GM12878 (cell line): ENCODE results near the gene NCL. TPM values are rescaled to one million over a fixed set of nuclear protein-coding genes. Genes with fewer than 3 reads are reported as not detected.
A peak's percentile ranks its signal among the peaks of the same experiment; 100 is the strongest.

Source experiments
- ATAC-seq: fragments of 200-7000 bp; cut with Tn5 transposase; 3 replicates; pipeline ENCODE4 v1.9.1; 2020; ENCODE audit warnings: mild to moderate bottlenecking, moderate library complexity
- BruUV-seq: library from RNA; stranded (reverse); fragments of 400-500 nt; replicated peaks from 2 replicates; lab custom pipeline; 2021; lab: Mats Ljungman, UMichigan
- CTCF ChIA-PET: fragments of 300-600 bp; sonication (Branson Sonifier 250); formaldehyde crosslinking; extraction: SDS; loops from one replicate; lab custom pipeline; 2021; ENCODE audit warnings: inconsistent platforms; lab: Yijun Ruan, JAX
- POLR2A ChIA-PET: fragments of 350-600 bp; formaldehyde crosslinking; extraction: SDS; loops from one replicate; lab custom pipeline; 2021; ENCODE audit warnings: inconsistent platforms; lab: Charles Lee
- RAD21 ChIA-PET: fragments of 300-600 bp; sonication (Branson Sonifier 250); formaldehyde crosslinking; loops from one replicate; lab custom pipeline; 2023; ENCODE audit warnings: antibody characterized with exemption; ENCODE audit not compliant: unreplicated experiment; lab: Charles Lee
- SMC1A ChIA-PET: fragments of 300-600 bp; sonication (Branson Sonifier 250); formaldehyde crosslinking; loops from one replicate; lab custom pipeline; 2023; ENCODE audit not compliant: unreplicated experiment, uncharacterized antibody; lab: Charles Lee
- DNase-seq: peaks from one replicate; pipeline ENCODE4 v3.0.0-alpha.2; 2011; ENCODE audit warnings: low read depth, low spot score
- FAIRE-seq: peaks from 3 replicates; lab custom pipeline; 2011; peaks lifted over from hg19 to GRCh38; lab: Jason Lieb, UNC
- H2AFZ ChIP-seq: 2 replicates; pipeline ENCODE4 v1.6.0; 2011; ENCODE audit warnings: low read depth, low read length, control low read depth; ENCODE audit not compliant: control insufficient read depth
- H3K27ac ChIP-seq: 2 replicates; pipeline ENCODE4 v1.5.1; 2011; ENCODE audit warnings: control low read depth; ENCODE audit not compliant: control insufficient read depth, insufficient read depth
- H3K27me3 ChIP-seq, 2 experiments: replicated peaks in 1 of 2; 2 replicates each; pipeline versions ENCODE4 v1.6.0 to v1.6.1; 2011; ENCODE audit warnings: low read length in 1 of 2; ENCODE audit not compliant: control insufficient read depth in 2 of 2, insufficient read depth in 2 of 2
- H3K36me3 ChIP-seq, 2 experiments: 2 replicates each; pipeline ENCODE4 v1.5.1; 2011; ENCODE audit warnings: low read length in 1 of 2; ENCODE audit not compliant: control insufficient read depth in 2 of 2, insufficient read depth in 2 of 2
- H3K4me1 ChIP-seq: 2 replicates; pipeline ENCODE4 v1.6.1; 2011; ENCODE audit warnings: mild to moderate bottlenecking, low read length, moderate library complexity, mixed read lengths; ENCODE audit not compliant: control insufficient read depth, insufficient read depth
- H3K4me2 ChIP-seq: 2 replicates; pipeline ENCODE4 v1.6.0; 2011; ENCODE audit warnings: control low read depth; ENCODE audit not compliant: control insufficient read depth, insufficient read depth
- H3K4me3 ChIP-seq: fragments of 200-600 bp; sonication (generic); 2 replicates; pipeline ENCODE4 v1.5.1; 2016
- H3K79me2 ChIP-seq: 2 replicates; pipeline ENCODE4 v1.6.0; 2011; ENCODE audit warnings: low read length; ENCODE audit not compliant: control insufficient read depth, insufficient read depth
- H3K9ac ChIP-seq: 2 replicates; pipeline ENCODE4 v1.8.0; 2011; ENCODE audit warnings: low read length, control low read depth, mixed read lengths; ENCODE audit not compliant: control insufficient read depth, insufficient read depth
- H3K9me3 ChIP-seq: replicated peaks from 3 replicates; pipeline ENCODE4 v1.5.1; 2011; ENCODE audit warnings: mild to moderate bottlenecking, low read length; ENCODE audit not compliant: control insufficient read depth, insufficient read depth
- H4K20me1 ChIP-seq: 2 replicates; pipeline ENCODE4 v1.6.0; 2011; ENCODE audit not compliant: control insufficient read depth, insufficient read depth
- EGR1 ChIP-seq, 2 experiments: IDR thresholded peaks; 1 replicate in 1 of 2; 2 replicates in 1 of 2; pipeline ENCODE4 v1.6.1; 2011 to 2012; ENCODE audit warnings: low read depth in 2 of 2, low read length in 2 of 2, borderline replicate concordance in 1 of 2, mild to moderate bottlenecking in 1 of 2, moderate library complexity in 1 of 2
- PML ChIP-seq: IDR thresholded peaks from 2 replicates; pipeline ENCODE4 v1.6.1; 2012; ENCODE audit warnings: low read length, inconsistent platforms
- POLR2A ChIP-seq: IDR thresholded peaks from 2 replicates; pipeline ENCODE4 v1.6.1; 2011; ENCODE audit warnings: low read depth, mild to moderate bottlenecking, low read length
- SIX5 ChIP-seq: IDR thresholded peaks from 2 replicates; pipeline ENCODE4 v1.6.1; 2011; ENCODE audit warnings: mild to moderate bottlenecking, low read depth, low read length, moderate library complexity; ENCODE audit not compliant: severe bottlenecking
- SMAD5 ChIP-seq: IDR thresholded peaks from 2 replicates; pipeline ENCODE4 v1.6.1; 2016; ENCODE audit warnings: antibody characterized with exemption, low read depth
- STAT1 ChIP-seq: fragments of 450-650 bp; conservative IDR thresholded peaks from 2 replicates; pipeline ENCODE4 v1.6.1; 2014; ENCODE audit warnings: antibody characterized with exemption, mild to moderate bottlenecking
- ZNF207 ChIP-seq: fragments of 450-650 bp; IDR thresholded peaks from 2 replicates; pipeline ENCODE4 v1.6.1; 2014; ENCODE audit warnings: antibody characterized with exemption, mild to moderate bottlenecking, borderline replicate concordance
- ZSCAN29 ChIP-seq: fragments of 450-650 bp; IDR thresholded peaks from 2 replicates; pipeline ENCODE4 v1.6.1; 2017; ENCODE audit warnings: mild to moderate bottlenecking, moderate library complexity
- WGBS: methylation state at CpG from one replicate; pipeline ENCODE4 v1.1.6; 2016; ENCODE audit warnings: low lambda C conversion rate; ENCODE audit not compliant: insufficient replicate concordance, insufficient coverage; ENCODE audit errors: missing lambda C conversion rate; 5-methylcytosine and 5-hydroxymethylcytosine counted together
- in situ Hi-C: fragments of 300-500 bp; cut with MboI; formaldehyde crosslinking; loops from 9 replicates; pipeline ENCODE4 v1.14.3; 2018; ENCODE audit warnings: mixed read lengths
- intact Hi-C: fragments of 100-400 bp; cut with micrococcal nuclease; formaldehyde crosslinking; loops from one replicate; pipeline ENCODE4 v1.14.2; 2022; ENCODE audit not compliant: unreplicated experiment
- polyA plus RNA-seq, 11 experiments: library from polyadenylated mRNA; depleted of rRNA in 4 of 11; unstranded in 6 of 11; stranded (reverse) in 5 of 11; fragments of >200 nt; fragmentation: Nextera tagmentation in 4 of 11; fragmentation: Illumina TruSeq in 1 of 11; extraction: Ambion mirVana in 4 of 11; extraction: Trizol in 1 of 11; gene quantifications; 1 replicate in 1 of 11; 2 replicates in 10 of 11; pipeline versions ENCODE4 v1.2.1 to v1.2.3, GENCODE V29; 2011 to 2016; ENCODE audit warnings: inconsistent platforms in 2 of 11, missing spikeins in 2 of 11, low read depth in 1 of 11
- total RNA-seq, 4 experiments: library from RNA; depleted of rRNA in 3 of 4; stranded (reverse); fragments of >200 nt in 3 of 4; fragmentation: Illumina TruSeq in 1 of 4; extraction: Trizol in 1 of 4; gene quantifications; 2 replicates each; pipeline versions ENCODE4 v1.2.1 to v1.2.3, GENCODE V29; 2013 to 2021
- TF ChIP-seq, protein P1 (sequence below): fragments of 450-650 bp; IDR thresholded peaks from 2 replicates; pipeline ENCODE4 v1.6.1; 2018; ENCODE audit warnings: borderline replicate concordance, mild to moderate bottlenecking; ENCODE audit not compliant: partially characterized antibody

The NCL gene
- total and polyA plus RNA-seq, 10 of the 15 experiments (the other 5 are each of a cell fraction or from before 2014, with no cell fraction given) = 123 to 1,207 (median 529) TPM

DNA sequence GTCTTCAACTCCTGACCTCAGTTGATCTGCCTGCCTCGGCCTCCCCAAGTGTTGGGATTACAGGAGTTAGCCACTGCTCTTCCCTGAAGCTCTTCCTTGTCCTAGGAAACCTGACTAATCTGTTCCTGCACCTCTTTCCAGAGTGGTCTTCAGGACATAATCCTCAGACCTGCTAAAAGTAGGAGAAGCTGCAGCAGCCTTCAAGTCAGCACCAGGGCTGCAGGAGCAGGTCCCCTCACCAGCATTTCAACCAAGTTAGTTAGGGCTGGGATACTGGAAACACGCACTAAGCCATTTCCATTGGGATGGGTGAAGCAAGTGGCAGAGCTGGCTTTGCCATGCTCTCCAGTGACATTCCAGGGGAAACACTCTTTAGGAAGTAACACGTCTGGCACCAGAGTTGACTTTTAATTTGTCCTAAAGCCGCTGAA is 9.9 kb downstream of the NCL start:
- Histone ChIP-seq H4K20me1 (no peaks in the 10 kb centered on the region; the same call in 1 of the 2 replicates), H2AFZ (no peak overlapping the region), H3K36me3 (peaks cover 38 to 62% of the 10 kb centered on the region in 2 experiments), H3K9ac (no peak overlapping the region), H3K9me3 (no peaks in the 10 kb centered on the region), H3K79me2 (peaks cover 9% of the 10 kb centered on the region), H3K4me3 (no peak overlapping the region), H3K27me3 (no peaks in the 10 kb centered on the region), H3K4me1 (no peaks in the 10 kb centered on the region), H3K27ac (no peak overlapping the region), H3K4me2 (no peak overlapping the region)
- ChIA-PET SMC1A (interaction anchor here (0.6 to 5.1 kb wide), 4 partner anchors 8 to 350 kb away, joined by 3 to 31 read pairs (median 4); partner anchors contain the start of gene NCL), CTCF (interaction anchor here (0.6 to 6.5 kb wide), 8 partner anchors 8 to 351 kb away, joined by 3 to 63 read pairs (median 6); partner anchors contain the start of genes ARMC9 and NCL), RAD21 (interaction anchor here (1.2 to 6.0 kb wide), 3 partner anchors 10 to 226 kb away, joined by 3 to 59 read pairs (median 8); partner anchors contain the start of gene NCL), POLR2A (interaction anchor here (0.6 to 4.1 kb wide), 3 partner anchors 9 to 620 kb away, joined by 3 to 20 read pairs (median 6); partner anchors contain the start of gene NCL)
- TF ChIP-seq POLR2A (peak; percentile 66), STAT1 (no peak), SMAD5 (peak; percentile 26; the same call in 1 of the 2 replicates), PML (no peak), EGR1 (IDR thresholded peaks at IDR 0.05; ENCODE audit: borderline replicate concordance in 1 of 2, low read depth in 2 of 2, low read length in 2 of 2) (no peak), ZNF207 (no peak), ZSCAN29 (no peak), SIX5 (no peak)
- TF ChIP-seq, protein P1, sequence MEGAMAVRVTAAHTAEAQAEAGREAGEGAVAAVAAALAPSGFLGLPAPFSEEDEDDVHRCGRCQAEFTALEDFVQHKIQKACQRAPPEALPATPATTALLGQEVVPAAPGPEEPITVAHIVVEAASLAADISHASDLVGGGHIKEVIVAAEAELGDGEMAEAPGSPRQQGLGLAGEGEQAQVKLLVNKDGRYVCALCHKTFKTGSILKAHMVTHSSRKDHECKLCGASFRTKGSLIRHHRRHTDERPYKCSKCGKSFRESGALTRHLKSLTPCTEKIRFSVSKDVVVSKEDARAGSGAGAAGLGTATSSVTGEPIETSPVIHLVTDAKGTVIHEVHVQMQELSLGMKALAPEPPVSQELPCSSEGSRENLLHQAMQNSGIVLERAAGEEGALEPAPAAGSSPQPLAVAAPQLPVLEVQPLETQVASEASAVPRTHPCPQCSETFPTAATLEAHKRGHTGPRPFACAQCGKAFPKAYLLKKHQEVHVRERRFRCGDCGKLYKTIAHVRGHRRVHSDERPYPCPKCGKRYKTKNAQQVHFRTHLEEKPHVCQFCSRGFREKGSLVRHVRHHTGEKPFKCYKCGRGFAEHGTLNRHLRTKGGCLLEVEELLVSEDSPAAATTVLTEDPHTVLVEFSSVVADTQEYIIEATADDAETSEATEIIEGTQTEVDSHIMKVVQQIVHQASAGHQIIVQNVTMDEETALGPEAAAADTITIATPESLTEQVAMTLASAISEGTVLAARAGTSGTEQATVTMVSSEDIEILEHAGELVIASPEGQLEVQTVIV = no peak
- intact Hi-C loops (no loop called here), in situ Hi-C loops (no loop called here)
- no TSS peak for BruUV-seq
- no peak for ATAC-seq
- no peak for DNase-seq
- 85% methylated on average over 4 of the region's 4 CpGs for WGBS
- FAIRE-seq = no peak
